Activated CD4-positive, CD25-positive, alpha-beta regulatory T cell treated with anti-CD3 and anti-CD28 coated beads, Interleukin-2, amount 50 U/mL, for 16 hours (primary cell): ENCODE results near the gene F11.
"Not testable (repeated sequence)": the region's sequence is repeated elsewhere in the genome, so short reads cannot be mapped to it uniquely, and the experiment has no call there.

Experiments
- DNase-seq: peaks from one replicate; pipeline ENCODE4 v3.0.0-alpha.2; 2020; ENCODE audit warnings: low read depth, low spot score

Gene F11

DNA sequence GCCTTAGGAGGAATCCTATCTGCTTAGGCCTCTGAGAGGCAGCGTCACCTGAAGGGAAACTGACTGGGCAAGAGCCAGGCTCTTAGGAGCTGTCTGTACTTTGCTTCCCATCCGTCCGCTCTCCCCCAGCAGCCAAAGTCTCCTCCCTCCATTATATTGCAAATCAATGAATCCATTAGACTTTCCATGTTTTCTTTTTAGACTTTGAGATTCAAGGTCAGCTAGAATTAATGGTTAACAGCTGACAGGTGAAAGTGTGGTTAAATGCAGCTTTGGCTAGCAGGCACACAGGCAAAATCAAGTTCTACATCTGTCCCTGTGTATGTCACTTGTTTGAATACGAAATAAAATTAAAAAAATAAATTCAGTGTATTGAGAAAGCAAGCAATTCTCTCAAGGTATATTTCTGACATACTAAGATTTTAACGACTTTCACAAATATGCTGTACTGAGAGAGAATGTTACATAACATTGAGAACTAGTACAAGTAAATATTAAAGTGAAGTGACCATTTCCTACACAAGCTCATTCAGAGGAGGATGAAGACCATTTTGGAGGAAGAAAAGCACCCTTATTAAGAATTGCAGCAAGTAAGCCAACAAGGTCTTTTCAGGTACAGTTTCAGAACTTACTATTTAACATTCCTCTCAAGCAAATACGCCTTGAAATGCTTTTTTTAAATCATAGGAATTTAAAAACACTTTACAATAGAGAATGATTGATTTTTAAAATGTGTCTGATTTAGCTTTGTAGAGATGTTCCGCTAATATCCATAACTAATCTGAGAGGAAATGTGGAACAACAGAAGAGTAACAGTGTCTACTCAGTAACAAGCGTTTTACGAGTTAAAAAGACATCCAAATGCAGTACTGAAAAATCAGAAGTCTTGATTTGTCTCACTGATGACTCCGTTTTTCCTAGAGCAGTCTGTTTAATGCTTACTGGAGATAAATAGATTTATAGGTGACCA, at the start of gene F11:
F11 (plus strand) TSS at position 507 of the 970 bp plus-strand sequence. CDS start 948 bp downstream, outside the sequence.
- no peak for DNase-seq

DNA sequence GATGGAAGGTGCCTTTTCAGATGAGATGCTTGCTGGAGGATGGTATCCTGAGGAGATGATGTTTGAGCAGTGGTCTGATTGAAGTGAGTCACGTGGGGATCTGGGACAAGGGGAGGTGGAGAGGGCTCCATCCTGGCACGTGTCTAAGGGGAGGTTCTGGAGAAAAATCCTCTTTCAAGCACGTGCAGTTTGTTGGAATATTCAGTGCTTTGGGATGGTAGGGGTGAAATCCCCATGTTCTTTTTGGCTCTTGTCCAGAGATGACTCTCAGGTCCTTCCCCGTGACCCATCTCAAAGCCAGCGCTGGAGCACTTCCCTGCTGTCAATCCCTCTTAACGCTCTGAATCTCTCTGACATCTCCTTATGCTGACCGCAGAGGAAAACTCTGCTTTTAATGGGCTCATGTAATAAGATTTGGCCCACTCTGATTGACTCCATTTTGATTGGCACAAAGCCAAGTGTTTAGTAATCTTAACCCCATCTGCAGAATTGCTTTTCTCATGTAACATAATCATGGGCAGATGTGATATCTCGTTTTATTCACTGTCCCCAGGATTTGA, 49.4 kb upstream of the F11 start:
- no peak for DNase-seq

DNA sequence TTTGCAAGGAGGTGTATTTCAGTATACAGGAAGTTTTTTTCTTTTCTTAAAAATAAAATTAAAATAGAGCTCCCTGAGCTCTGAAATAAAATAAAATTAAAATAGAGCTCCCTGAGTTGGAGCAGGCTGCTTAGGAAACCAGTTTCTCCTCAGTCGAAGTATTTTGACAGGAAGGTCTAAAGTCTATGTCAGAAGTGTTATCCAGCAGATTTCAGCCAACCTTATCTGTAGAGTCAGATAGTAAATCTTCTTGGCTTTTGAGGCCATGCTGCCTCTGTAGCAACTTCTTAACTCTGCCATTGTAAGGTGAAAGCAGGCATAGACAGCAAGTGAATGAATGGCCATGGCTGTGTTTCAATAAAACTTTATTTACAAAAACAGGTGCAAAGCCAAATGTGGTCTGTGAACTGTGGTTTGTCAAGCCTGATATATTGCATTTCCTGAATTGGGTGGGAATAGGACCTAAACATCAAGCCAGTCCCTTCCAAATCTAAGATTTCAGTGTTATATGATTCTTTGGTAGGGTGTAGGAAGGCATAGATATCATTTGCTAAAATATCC, 48.2 kb upstream of the F11 start:
- no peak for DNase-seq

DNA sequence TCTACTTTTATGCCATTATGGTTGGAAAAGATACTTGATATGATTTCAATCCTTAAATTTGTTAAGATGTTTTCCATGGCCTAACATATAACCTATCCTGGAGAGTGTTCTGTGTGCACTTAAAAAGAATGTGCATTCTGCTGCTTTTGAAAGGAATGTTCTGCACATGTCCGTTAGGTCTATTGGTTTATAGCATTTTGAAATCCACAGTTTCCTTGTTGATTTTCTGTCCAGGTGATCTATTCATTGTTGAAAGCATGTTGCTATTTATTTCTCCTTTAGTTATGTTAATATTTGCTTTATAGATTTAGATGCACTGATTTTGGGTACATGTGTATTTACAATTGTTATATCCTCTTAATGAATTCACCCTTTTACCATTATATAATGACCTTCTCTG, 44.4 kb upstream of the F11 start:
- DNase-seq = no peak

DNA sequence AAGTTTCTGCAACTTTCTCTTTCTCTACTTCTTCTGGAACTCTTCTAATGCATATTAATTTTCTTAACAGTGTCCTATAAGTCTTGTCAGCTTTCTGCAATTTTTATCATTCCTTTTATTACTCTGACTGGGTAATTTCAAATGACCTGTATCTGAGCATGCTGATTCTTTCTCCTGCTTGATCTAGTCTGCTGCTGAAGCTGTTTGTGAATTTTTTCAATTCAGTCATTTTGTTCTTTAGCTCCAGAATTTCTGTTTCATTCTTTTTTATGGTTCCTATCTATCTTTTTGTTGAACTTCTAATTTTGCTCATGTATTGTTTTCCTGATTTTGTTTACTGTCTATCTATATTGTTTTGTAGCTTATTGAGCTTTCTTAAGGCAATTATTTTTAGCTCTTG, 40.1 kb upstream of the F11 start:
- no peak for DNase-seq

DNA sequence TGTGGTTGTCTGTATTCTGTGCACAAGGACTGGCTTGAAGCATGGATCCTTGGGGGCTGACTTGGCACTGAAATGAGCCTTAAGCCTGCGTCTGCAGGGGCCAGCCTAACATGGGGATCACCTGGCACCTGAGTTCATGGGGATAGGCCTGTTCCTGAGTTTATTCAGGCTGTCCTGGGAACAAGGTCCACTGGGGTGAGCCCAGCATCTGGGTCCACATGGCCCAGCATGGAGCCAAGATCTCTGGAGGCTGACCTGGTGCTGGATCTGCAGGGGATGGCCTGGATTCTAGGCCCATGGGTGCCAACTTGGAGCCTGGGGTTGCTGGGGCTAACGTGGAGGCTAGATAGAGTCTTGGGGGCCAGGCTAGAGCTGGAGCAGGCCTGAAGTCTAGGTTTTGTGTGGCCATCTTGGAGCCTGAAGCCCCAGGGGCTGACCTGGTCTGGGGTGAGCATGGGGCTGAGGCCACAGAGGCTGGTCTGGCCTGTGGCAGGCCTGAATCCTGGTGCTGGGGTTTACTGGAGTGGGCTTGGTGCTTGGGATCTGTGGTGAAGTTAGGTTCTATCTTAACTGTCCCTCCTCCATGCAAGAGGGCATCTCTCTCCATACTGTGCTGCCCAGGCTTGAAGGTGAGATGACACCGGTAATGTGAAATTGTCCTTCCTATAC, 39.3 kb upstream of the F11 start:
- no peak for DNase-seq

DNA sequence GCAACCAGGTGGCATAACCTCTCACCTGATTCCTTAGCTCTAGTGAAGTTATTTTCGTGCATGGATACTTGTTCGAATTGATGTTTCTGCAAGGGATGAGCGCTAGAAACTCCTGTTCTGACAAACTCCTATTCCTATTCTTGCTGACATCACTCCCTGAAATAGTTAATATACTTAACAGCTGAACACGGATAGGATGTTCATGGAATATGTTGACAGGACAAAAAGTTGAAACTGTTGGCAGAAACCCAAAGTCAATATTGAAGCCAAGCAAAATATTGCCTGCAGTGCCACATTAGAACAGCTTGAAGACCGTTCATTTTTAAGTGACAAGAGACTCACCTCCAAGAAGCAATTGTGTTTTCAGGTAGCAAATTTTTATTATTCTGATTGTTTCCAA, 38.8 kb upstream of the F11 start, which contains the start of gene KLKB1:
KLKB1 (plus strand) TSS at position 287 of the 400 bp plus-strand sequence. CDS start 689 bp downstream, outside the sequence.
- DNase-seq = no peak

DNA sequence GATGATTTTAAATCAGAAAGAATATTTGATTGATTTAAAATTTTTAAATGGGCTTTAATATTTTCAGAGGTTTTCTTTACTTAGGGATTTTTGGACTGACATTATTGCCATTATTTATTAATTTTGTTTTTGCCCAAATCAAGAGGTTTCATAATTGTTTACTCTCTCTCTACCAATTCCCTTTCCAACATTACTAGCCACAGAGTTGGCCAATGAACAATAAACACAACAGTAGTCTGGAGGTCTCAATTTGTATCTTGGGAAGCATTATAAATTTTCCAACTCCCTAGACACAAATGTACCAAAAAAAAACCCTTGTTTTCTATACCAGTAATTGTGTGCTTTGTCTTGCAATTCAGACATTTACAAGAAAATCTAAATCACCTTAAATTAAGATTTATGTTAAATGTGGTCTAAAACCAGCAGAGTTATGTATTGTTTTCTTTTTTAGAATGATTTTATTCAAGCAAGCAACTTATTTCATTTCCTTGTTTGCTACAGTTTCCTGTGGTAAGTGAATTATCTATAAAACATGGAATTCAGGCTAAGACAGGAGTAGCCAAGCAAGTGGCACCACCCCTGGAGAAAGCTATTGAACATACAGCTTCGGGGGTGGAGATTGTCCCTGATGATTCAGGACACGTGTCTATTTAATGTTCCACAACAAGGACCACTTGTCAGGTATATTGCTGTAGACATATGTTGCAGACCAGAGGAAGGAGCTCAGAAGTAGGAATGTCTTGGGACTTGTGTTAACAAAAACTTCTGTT, 38.1 kb upstream of the F11 start:
- DNase-seq = no peak

DNA sequence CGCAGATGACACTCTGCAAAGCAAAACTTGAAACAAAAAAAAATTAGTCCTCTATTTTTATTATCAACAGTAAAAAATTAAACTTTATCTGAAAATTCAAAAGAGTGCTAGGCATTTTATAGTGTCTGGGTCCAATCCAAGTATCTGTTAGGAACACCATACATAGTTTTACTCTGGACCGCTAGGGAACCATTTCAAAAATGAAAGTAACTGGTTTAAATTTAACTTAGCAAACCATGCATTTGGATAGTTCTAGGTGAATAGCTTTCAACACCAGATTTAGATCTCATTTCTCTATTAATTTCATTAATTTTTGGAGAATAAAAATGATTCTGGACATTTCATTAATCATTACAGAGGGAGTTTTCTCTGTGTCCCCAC, 37.5 kb upstream of the F11 start:
- no peak for DNase-seq

DNA sequence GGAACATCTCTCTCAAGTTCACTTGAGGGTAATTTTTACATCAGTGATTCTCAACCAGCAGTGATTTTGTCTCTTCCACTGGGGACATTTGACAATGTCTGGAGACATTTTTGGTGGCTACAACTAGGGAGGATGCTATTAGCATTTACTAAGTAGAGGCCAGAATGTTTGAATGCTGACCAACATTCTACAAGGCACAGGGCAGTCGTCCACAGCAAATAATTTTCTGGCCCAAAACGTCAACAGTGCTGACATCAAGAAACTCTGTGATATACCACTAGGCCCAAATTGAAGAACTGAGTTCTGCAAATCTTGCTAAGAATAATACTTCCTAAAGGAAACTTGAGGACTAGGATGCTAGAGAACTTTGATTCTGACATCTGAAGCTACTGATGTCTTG, 31.6 kb upstream of the F11 start:
- no peak for DNase-seq

DNA sequence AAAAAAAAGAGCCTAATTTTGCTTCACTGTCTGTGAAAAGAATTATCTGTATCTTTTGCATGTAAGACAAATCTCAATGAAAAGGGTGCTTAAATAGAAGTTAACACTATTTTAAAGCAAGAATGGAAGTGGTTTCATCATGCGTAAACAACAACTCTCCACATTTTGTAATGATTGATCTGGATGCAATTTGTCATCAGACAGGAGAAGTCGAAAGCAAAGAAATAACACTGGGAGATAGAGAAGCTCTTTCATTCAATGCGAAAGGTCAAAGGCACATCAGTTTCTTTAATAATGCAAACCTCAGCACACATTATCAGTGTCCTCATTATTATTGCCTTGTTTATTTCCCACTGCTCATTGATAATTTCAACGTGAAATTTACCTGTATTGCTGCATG, 29.9 kb upstream of the F11 start:
- no peak for DNase-seq

DNA sequence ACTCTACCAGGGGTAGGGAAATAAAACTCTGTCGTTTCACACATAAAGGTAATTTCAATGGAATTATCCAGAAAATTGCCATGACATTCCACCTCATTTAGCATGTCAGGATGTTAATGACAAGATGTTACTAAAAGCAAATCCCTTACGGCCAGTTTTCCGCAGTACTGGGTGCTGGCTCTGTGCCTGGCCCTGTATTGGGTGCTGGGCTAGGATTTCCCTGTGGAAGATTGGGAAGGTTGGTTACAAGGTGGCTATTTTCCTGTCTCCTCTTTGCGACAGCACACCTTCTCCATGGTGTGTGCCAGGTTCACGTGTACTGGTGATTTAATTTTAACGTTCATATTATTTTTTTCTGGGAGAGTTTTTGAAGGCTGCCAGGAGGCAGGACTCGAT, 25.5 kb upstream of the F11 start:
- no peak for DNase-seq

DNA sequence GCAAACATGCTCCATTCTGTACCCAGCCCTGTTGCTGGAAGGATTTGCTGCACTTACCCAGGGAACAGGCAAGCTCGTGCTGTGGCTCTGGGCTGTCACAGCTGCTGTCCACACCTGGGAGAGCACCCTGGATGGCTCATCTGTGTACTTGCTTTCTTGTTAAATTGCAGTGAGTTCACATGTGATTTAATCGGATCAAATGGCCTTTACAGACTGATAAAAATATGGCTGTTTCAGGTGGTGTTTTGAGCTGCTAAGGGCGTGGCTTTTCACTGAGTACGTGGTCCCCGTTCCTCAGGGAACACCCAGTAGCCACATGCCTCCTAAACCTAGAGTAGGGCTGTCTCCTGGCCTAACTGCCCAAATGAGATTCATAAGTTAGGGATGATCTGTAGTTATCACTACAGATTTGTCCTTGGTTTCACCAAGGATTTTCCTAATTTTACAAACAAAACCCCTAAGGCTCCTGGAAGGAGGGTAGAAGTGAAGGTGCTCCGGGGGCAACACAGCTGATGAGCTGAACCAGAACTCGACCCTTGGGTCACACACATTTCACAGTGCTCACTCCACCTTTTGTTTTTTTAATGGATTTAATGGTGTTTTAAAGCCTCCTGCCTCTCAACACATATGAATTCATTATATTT, 25.0 kb upstream of the F11 start:
- DNase-seq = no peak

DNA sequence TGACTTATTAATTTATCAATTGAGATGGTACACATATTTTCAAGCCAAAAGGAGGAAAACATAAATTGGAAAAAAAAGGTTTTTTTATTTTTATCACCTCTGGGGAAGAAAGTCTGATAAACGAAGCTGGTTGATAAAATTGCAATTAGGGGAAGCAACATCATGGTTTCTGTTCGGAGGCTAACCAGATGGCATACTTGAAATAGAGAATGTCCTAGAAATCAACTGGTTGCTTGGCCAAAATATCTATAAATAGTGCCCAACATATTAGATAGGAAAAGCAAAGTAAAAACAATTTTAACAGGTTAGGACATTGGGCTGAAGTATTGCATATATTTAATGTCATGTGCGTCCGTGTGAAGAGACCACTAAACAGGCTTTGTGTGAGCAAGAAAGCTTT, 24.4 kb upstream of the F11 start:
- no peak for DNase-seq

DNA sequence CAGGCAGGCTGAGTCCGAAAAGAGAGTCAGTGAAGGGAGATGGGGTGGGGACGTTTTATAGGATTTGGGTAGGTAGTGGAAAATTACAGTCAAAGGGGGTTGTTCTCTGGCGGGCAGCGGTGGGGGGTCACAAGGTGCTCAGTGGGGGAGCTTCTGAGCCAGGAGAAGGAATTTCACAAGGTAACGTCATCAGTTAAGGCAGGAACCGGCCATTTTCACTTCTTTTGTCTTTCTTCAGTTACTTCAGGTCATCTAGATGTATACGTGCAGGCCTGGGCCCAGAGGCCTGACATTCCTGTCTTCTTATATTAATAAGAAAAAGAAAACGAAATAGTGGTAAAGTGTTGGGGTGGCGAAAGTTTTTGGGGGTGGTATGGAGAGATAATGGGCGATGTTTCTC, 24.0 kb upstream of the F11 start:
- DNase-seq = not testable (repeated sequence)

DNA sequence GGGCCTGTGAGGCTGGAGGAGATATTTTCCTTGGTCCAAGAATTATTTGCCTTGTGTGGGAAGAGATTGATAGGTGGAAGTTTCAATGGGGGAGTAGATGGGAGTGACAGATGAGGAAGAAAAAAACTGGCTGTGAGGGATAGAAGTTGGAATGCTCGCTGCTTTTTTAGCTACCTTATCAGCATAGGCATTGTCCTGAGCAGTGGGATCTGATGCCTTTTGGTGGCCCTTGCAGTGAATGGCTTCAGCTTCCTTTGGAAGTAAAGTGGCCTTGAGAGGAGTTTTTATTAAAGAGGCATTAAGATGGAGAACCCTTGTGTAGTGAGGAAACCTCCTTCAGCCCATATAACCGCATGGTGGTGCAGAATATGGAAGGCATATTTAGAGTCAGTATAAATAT, 22.7 kb upstream of the F11 start:
- no peak for DNase-seq

DNA sequence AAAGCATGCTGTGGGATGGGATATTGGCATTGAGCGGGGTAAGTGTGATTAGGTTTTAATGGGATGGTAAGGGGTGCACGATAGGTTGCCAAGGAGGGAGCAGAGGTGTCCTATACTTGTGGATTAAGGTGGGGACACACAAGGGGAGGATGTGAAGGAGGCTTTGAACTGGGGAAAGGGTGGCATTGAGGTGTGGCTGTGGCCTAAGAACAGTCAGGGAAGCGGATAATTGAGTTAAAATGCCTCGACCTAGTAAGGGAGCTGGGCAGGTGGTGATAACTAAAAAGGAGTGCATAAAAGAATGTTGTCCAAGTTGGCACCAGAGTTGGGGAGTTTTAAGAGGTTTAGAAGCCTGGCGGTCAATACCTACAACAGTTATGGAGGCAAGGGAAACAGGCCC, 21.2 kb upstream of the F11 start:
- no peak for DNase-seq

DNA sequence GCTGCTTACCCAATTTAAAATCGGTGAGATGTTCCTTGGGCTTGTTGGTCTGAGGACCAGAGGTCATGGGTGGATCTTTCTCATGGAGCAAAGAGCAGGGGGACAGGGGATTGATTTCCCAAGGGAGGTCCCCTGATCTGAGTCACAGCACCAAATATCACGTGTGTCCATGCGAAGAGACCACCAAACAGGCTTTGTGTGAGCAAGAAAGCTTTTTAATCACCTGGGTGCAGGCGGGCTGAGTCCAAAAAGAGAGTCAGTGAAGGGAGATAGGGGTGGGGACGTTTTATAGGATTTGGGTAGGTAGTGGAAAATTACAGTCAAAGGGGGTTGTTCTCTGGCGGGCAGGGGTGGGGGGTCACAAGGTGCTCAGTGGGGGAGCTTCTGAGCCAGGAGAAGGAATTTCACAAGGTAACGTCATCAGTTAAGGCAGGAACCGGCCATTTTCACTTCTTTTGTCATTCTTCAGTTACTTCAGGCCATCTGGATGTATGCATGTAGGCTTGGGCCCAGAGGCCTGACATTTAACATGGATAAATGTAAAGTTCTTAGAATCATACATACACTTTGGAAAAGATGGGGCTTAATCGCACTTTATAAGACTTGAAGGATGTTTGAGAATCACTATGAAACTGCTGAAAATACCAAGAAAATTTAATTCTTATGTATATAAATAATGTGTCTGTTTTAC, 18.8 kb upstream of the F11 start:
- not testable (repeated sequence) for DNase-seq

DNA sequence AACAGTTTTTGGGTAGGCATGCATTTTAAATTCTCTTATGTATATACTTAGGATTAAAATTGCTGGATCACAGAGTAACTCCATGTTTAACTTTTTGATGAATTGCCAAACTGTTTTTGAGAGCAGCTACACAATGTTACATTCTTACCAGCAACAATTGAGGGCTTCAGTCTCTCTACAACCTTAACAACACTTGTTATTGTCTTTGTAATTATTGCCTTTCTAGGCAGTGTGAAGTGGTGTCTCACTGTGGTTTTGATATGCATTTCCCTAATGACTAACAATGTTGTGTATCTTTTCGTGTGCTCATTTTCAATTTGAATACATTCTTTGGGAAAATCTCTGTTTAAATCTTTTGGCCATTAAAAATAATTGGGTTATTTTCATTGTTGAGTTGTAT, 17.3 kb upstream of the F11 start:
- no peak for DNase-seq
